Nephron progenitor cell (in vitro differentiated cells): ENCODE results near the gene GNA14.

Source experiments
- DNase-seq: peaks from one replicate; pipeline ENCODE4 v3.0.0; 2021
- H3K27ac Mint-ChIP-seq: 2 replicates; pipeline ENCODE4 v1.8.0; 2021; ENCODE audit warnings: mild to moderate bottlenecking, moderate library complexity, mixed read lengths
- H3K27me3 Mint-ChIP-seq: 2 replicates; pipeline ENCODE4 v1.8.0; 2021; ENCODE audit warnings: mild to moderate bottlenecking, low read depth, mixed read lengths; ENCODE audit not compliant: poor library complexity
- H3K36me3 Mint-ChIP-seq: 2 replicates; pipeline ENCODE4 v1.8.0; 2021; ENCODE audit warnings: low read depth, mixed read lengths
- H3K4me1 Mint-ChIP-seq: 2 replicates; pipeline ENCODE4 v1.8.0; 2021; ENCODE audit warnings: mixed read lengths
- H3K4me3 Mint-ChIP-seq: 2 replicates; pipeline ENCODE4 v1.8.0; 2021; ENCODE audit warnings: mild to moderate bottlenecking, moderate library complexity, mixed read lengths
- H3K9me3 Mint-ChIP-seq: 2 replicates; pipeline ENCODE4 v1.8.0; 2021; ENCODE audit warnings: mild to moderate bottlenecking, moderate library complexity, mixed read lengths
- TF ChIP-seq, protein P1 (sequence below): fragments of 200-600 bp; sonication (generic); IDR thresholded peaks from 2 replicates; pipeline ENCODE4 v1.5.0; 2021; ENCODE audit warnings: antibody characterized with exemption

Gene GNA14

DNA sequence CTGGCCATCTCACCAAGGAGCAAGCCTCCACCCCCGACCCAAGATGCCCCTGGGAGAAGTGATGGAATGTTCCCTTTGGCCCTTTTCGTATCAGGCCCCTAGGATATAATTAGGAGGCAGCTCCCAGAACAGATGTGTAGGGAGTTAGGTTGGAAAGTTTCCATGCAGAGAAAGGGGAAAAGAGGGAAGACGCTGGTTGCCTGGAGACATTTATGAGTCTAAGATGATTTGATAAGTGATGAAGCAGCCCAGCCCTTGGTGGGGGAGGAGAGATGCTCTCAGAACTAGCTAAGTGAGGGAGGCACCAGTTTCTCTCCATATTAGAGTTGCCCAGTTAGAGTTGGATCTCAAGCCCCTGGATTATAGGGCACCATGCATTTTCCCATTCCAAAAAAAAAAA, 137.5 kb downstream of the GNA14 start:
- Mint-ChIP-seq H3K36me3 (no peaks in the 10 kb centered on the region), H3K9me3 (peaks cover 7% of the 10 kb centered on the region), H3K27me3 (peaks cover 4% of the 10 kb centered on the region), H3K27ac (no peak overlapping the region), H3K4me1 (peaks cover 45% of the 10 kb centered on the region), H3K4me3 (no peak overlapping the region)
- TF ChIP-seq, protein P1, sequence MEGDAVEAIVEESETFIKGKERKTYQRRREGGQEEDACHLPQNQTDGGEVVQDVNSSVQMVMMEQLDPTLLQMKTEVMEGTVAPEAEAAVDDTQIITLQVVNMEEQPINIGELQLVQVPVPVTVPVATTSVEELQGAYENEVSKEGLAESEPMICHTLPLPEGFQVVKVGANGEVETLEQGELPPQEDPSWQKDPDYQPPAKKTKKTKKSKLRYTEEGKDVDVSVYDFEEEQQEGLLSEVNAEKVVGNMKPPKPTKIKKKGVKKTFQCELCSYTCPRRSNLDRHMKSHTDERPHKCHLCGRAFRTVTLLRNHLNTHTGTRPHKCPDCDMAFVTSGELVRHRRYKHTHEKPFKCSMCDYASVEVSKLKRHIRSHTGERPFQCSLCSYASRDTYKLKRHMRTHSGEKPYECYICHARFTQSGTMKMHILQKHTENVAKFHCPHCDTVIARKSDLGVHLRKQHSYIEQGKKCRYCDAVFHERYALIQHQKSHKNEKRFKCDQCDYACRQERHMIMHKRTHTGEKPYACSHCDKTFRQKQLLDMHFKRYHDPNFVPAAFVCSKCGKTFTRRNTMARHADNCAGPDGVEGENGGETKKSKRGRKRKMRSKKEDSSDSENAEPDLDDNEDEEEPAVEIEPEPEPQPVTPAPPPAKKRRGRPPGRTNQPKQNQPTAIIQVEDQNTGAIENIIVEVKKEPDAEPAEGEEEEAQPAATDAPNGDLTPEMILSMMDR: no peak
- no peak for DNase-seq

DNA sequence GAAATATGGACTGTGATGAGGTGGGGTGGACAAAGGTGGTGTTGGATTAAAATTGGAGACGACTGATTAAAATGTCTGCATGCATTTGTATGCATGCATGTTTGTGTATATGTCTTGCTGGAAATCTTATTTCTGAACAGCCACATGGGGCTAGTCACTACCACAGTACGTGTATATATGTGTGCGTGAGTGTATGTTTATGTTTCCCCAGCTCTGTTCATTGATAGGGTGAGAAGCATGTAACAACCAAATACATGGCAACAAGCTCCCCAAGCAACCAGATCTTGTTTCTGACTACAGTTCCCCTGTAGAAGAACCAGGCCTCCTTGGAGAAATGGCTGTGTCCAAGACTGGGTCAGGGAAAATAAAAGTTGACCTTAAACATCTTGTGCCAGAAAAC, 139.7 kb downstream of the GNA14 start:
- H3K4me1 Mint-ChIP-seq: peaks cover 39% of the 10 kb centered on the region
- H3K9me3 Mint-ChIP-seq: no peaks in the 10 kb centered on the region
- TF ChIP-seq, protein P1: no peak
- H3K27me3 Mint-ChIP-seq: peaks cover 4% of the 10 kb centered on the region
- no peak overlapping the region for H3K4me3 Mint-ChIP-seq
- no peak for DNase-seq
- H3K36me3 Mint-ChIP-seq: no peaks in the 10 kb centered on the region
- H3K27ac Mint-ChIP-seq: no peak overlapping the region

DNA sequence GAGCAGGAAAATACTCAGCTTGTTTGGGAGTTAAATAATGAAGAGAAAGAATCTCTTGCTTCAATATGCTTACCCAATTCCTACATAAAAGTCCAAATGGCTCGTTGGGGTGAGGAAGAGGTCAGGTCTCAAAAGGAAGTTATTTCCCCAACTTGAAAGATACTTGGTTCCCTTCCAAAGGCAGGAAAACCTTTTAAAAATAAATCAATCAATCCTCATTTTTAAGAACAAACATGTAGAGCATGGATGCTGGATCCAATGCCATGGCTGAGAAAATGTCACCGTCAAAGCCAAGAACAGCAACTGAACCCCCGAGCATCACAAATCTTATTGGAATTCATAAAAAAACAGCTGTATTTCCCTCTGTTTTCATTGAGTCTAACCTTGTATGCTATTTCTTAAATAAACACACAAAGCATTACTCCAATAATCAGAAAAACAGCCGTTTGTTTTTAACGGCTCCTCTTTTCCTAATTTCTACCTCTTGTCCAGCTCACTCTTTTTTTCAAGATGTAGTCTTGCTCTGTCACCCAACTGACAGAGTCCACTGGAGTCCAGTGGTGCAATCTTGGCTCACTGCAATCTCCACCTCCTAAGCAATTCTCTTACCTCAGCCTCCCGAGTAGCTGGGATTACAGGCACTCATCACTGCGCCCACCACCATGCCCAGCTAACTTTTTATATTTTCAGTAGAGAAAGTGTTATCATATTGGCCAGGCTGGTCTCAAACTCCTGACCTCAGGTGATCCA, 140.7 kb downstream of the GNA14 start:
- no peaks in the 10 kb centered on the region for H3K36me3 Mint-ChIP-seq
- no peaks in the 10 kb centered on the region for H3K9me3 Mint-ChIP-seq
- peaks cover 37% of the 10 kb centered on the region for H3K4me1 Mint-ChIP-seq
- peak overlapping the region; percentile 29 for H3K27ac Mint-ChIP-seq
- TF ChIP-seq, protein P1: no peak
- H3K27me3 Mint-ChIP-seq: peaks cover 4% of the 10 kb centered on the region
- no peak overlapping the region for H3K4me3 Mint-ChIP-seq
- no peak for DNase-seq

DNA sequence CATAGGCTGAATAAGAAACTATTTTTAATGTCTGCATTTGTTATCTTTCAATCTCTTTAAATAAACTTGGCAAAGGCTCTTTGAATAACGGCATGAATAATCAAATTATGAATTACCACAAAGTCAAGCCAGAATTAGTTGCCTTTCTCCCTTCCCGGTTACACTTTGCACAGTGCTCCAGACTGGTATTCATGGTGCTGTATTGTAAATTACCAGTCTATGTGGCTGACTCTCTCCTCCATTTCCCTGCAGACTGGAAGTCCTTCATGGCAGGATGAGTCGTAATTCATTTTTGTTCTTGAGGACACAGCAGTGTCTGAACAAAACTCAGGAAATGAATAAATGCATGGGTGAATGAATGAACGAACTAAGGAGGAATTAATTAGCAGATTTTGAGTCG, 142.9 kb downstream of the GNA14 start:
- peaks cover 25% of the 10 kb centered on the region for H3K4me1 Mint-ChIP-seq
- no peak overlapping the region for H3K27ac Mint-ChIP-seq
- peaks cover 4% of the 10 kb centered on the region for H3K27me3 Mint-ChIP-seq
- no peak overlapping the region for H3K4me3 Mint-ChIP-seq
- H3K9me3 Mint-ChIP-seq: no peaks in the 10 kb centered on the region
- TF ChIP-seq, protein P1: no peak
- no peak for DNase-seq
- H3K36me3 Mint-ChIP-seq: no peaks in the 10 kb centered on the region

DNA sequence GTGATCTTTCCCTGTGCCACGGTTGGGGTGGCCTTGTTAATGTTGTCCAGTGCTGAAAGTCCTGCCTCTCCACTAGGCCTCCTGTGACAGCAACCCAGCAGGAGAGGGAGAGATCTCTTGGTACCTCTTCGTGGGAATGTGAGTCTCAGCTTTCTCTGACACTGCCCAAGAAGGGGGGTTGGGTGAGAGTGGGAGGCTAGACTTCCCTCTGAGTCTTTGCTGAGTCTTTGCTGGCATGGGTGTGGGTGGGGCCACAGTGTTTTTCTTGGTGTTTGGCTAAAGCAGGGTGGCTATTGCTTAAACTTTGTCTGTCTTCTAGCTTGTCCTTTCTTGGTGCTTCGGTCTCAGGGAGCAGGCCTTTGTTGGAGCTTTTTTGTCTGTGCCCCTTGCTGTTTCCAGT, 145.6 kb downstream of the GNA14 start:
- peak overlapping the region; percentile 24 for H3K27ac Mint-ChIP-seq
- H3K27me3 Mint-ChIP-seq: peaks cover 2% of the 10 kb centered on the region
- TF ChIP-seq, protein P1: no peak
- H3K4me3 Mint-ChIP-seq: no peak overlapping the region
- no peaks in the 10 kb centered on the region for H3K36me3 Mint-ChIP-seq
- no peak for DNase-seq
- peaks cover 18% of the 10 kb centered on the region for H3K4me1 Mint-ChIP-seq
- no peaks in the 10 kb centered on the region for H3K9me3 Mint-ChIP-seq

DNA sequence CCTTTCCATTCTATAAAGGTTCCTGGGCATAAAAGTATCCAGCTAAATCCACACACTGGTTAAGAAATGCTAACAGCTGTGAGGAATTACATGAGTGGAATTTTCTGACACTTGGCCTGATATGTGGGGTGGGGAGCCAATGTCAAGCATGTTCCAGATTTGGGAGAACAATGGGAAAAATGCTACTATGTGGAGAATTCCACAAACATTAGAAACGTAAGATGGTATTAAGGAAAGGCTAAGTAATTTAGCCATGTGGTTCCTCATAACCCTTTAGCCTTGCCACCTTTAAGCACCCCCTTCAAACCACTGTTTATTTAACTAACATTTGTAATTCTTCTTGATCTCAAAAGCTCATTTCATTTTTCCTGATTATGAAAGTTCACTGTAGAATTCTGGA, 149.2 kb downstream of the GNA14 start:
- Mint-ChIP-seq H3K4me1 (peaks cover 23% of the 10 kb centered on the region), H3K27ac (no peak overlapping the region), H3K36me3 (no peaks in the 10 kb centered on the region), H3K9me3 (no peaks in the 10 kb centered on the region), H3K27me3 (no peaks in the 10 kb centered on the region), H3K4me3 (no peak overlapping the region)
- TF ChIP-seq, protein P1: no peak
- no peak for DNase-seq
